ENCODE data around the gene KLK5.

Gene KLK5

GRCh38 chr19:50911206-50912101, 41.4 kb downstream of the KLK5 start, which contains the start of gene KLK4:
Gene KLK4, minus strand, starts transcription at chr19:50911395. Its CDS starts 657 bp downstream, at chr19:50910738.
- no peak within 1 kb of the TSS for H3K4me3 ChIP-seq (ENCODE audit: low read length, poor library complexity, severe bottlenecking)
- no peak within 1 kb of the TSS for H3K4me2 ChIP-seq (ENCODE audit: low read depth, low read length, poor library complexity, severe bottlenecking)
- H4K20me1 ChIP-seq (ENCODE audit: insufficient read depth, low read length, poor library complexity, severe bottlenecking), result no peaks in the 10 kb centered on the region
- H3K27me3 ChIP-seq (ENCODE audit: insufficient read depth, low read length, poor library complexity, severe bottlenecking), result no peaks in the 10 kb centered on the region
- no peaks in the 10 kb centered on the region for H3K9me2 ChIP-seq (replicated peaks; ENCODE audit: low read depth, low read length)
- no peaks in the 10 kb centered on the region for H3K36me3 ChIP-seq (ENCODE audit: insufficient read depth, low read length)
- no peaks in the 10 kb centered on the region for H3K9me3 ChIP-seq (ENCODE audit: insufficient read depth, low read depth, low read length)
- TF ChIP-seq CTCF (conservative IDR thresholded peaks at IDR 0.05; ENCODE audit: low read length) (no peak), EZH2phosphoT487 (IDR thresholded peaks at IDR 0.05; ENCODE audit: borderline replicate concordance) (no peak)
- H3F3A ChIP-seq (ENCODE audit: low read depth), result no peaks in the 10 kb centered on the region
- H2AFZ ChIP-seq (ENCODE audit: low read length), result no peak within 1 kb of the TSS
- no peaks in the 10 kb centered on the region for H3K4me1 ChIP-seq (ENCODE audit: insufficient read depth, low read length, poor library complexity, severe bottlenecking)
- no peak within 1 kb of the TSS for H3K9ac ChIP-seq (ENCODE audit: low read depth, low read length, poor library complexity, severe bottlenecking)
- no peaks in the 10 kb centered on the region for H3K79me2 ChIP-seq (ENCODE audit: insufficient read depth, low read length)

- H3K27me3 ChIP-seq (ENCODE audit: insufficient read depth, low read length, poor library complexity, severe bottlenecking), result no peaks in the 10 kb centered on the region
These were observed 42.1 kb downstream of the KLK5 start for GRCh38 chr19:50910722-50911121.

GRCh38 chr19:50909240-50910070, 43.4 kb downstream of the KLK5 start:
- no peaks in the 10 kb centered on the region for H3K9me3 ChIP-seq (ENCODE audit: insufficient read depth, low read depth, low read length)
- H3K4me3 ChIP-seq (ENCODE audit: low read length, poor library complexity, severe bottlenecking), result no peak overlapping the region
- TF ChIP-seq EZH2phosphoT487 (IDR thresholded peaks at IDR 0.05; ENCODE audit: borderline replicate concordance) (no peak), CTCF (conservative IDR thresholded peaks at IDR 0.05; ENCODE audit: low read length) (no peak)
- H3K9me2 ChIP-seq (replicated peaks; ENCODE audit: low read depth, low read length), result no peaks in the 10 kb centered on the region
- no peak overlapping the region for H3K9ac ChIP-seq (ENCODE audit: low read depth, low read length, poor library complexity, severe bottlenecking)
- H3K36me3 ChIP-seq (ENCODE audit: insufficient read depth, low read length), result no peaks in the 10 kb centered on the region
- H3K4me2 ChIP-seq (ENCODE audit: low read depth, low read length, poor library complexity, severe bottlenecking), result no peak overlapping the region
- no peaks in the 10 kb centered on the region for H3F3A ChIP-seq (ENCODE audit: low read depth)
- no peaks in the 10 kb centered on the region for H3K27me3 ChIP-seq (ENCODE audit: insufficient read depth, low read length, poor library complexity, severe bottlenecking)
- H3K4me1 ChIP-seq (ENCODE audit: insufficient read depth, low read length, poor library complexity, severe bottlenecking), result no peaks in the 10 kb centered on the region
- H4K20me1 ChIP-seq (ENCODE audit: insufficient read depth, low read length, poor library complexity, severe bottlenecking), result no peaks in the 10 kb centered on the region
- H3K79me2 ChIP-seq (ENCODE audit: insufficient read depth, low read length), result no peaks in the 10 kb centered on the region
- no peak overlapping the region for H2AFZ ChIP-seq (ENCODE audit: low read length)

More at GRCh38 chr19:50910722-50911121, 42.1 kb downstream of the KLK5 start:
- no peak overlapping the region for H3K9ac ChIP-seq (ENCODE audit: low read depth, low read length, poor library complexity, severe bottlenecking)
- H2AFZ ChIP-seq (ENCODE audit: low read length), result no peak overlapping the region
- H3K9me2 ChIP-seq (replicated peaks; ENCODE audit: low read depth, low read length), result no peaks in the 10 kb centered on the region
- H3K4me1 ChIP-seq (ENCODE audit: insufficient read depth, low read length, poor library complexity, severe bottlenecking), result no peaks in the 10 kb centered on the region
- H4K20me1 ChIP-seq (ENCODE audit: insufficient read depth, low read length, poor library complexity, severe bottlenecking), result no peaks in the 10 kb centered on the region
- no peak overlapping the region for H3K4me2 ChIP-seq (ENCODE audit: low read depth, low read length, poor library complexity, severe bottlenecking)
- TF ChIP-seq CTCF (conservative IDR thresholded peaks at IDR 0.05; ENCODE audit: low read length), result no peak
- no peak for TF ChIP-seq EZH2phosphoT487 (IDR thresholded peaks at IDR 0.05; ENCODE audit: borderline replicate concordance)
- no peaks in the 10 kb centered on the region for H3F3A ChIP-seq (ENCODE audit: low read depth)
- no peaks in the 10 kb centered on the region for H3K79me2 ChIP-seq (ENCODE audit: insufficient read depth, low read length)
- H3K9me3 ChIP-seq (ENCODE audit: insufficient read depth, low read depth, low read length), result no peaks in the 10 kb centered on the region
- H3K4me3 ChIP-seq (ENCODE audit: low read length, poor library complexity, severe bottlenecking), result no peak overlapping the region
- H3K36me3 ChIP-seq (ENCODE audit: insufficient read depth, low read length), result no peaks in the 10 kb centered on the region

Measured in Loucy (cell line).